ENCODE data around the gene TCF7L2. TPM values are rescaled to one million over a fixed set of nuclear protein-coding genes. Genes with fewer than 3 reads are reported as not detected.

TCF7L2 gene
- total RNA-seq, 1 experiment from 2014 or later: 45.2 TPM

GRCh38 chr10:112953174-112954159 is 3.4 kb downstream of the TCF7L2 start:
- Histone ChIP-seq H3K27ac (ENCODE audit: low read length) (peak overlapping the region; percentile 94), H3K27me3 (ENCODE audit: control insufficient read depth, insufficient read depth, low read length) (no peaks in the 10 kb centered on the region), H3K4me3 (ENCODE audit: low read depth in 2 of 2, low read length in 2 of 2) (peak overlapping the region; percentile 77 to 90), H3K9me3 (ENCODE audit: control insufficient read depth, insufficient read depth, low read depth, low read length) (no peaks in the 10 kb centered on the region), H3K36me3 (ENCODE audit: control insufficient read depth, insufficient read depth, low read length) (peaks cover 25% of the 10 kb centered on the region), H3K4me1 (ENCODE audit: control insufficient read depth, insufficient read depth, low read length) (peaks cover 50% of the 10 kb centered on the region)
- ChIA-PET CTCF (interaction anchor here (0.5 to 0.6 kb wide), 2 partner anchors 121 to 184 kb away, joined by 3 to 4 read pairs; no protein-coding TSS in a partner anchor), POLR2A (interaction anchor here (0.7 kb wide), 1 partner anchor 450 kb away, joined by 4 read pairs; no protein-coding TSS in a partner anchor)
- in situ Hi-C loops (cut with HindIII; ENCODE audit: low pct_unique_long_range_greater_than_20kb, low sequenced_read_pairs) (no loop called here), intact Hi-C loops (cut with micrococcal nuclease; ENCODE audit: unreplicated experiment) (loop anchor here (5.0 to 10.0 kb wide), 4 partner anchors 104 to 479 kb away; no protein-coding TSS in a partner anchor)
- BruUV-seq (replicated peaks): TSS peak; percentile 39
- ATAC-seq: no peak
- no peak for DNase-seq (ENCODE audit: low read depth, low spot score)
- TF ChIP-seq TCF7L2 (IDR thresholded peaks at IDR 0.05; ENCODE audit: low read depth, low read length) (no peak), CTCF (IDR thresholded peaks at IDR 0.05) (no peak), REST (IDR thresholded peaks at IDR 0.05; ENCODE audit: insufficient read depth in 1 of 2, low read depth in 2 of 2, low read length in 1 of 2) (no peak), POLR2AphosphoS5 (IDR thresholded peaks at IDR 0.05; ENCODE audit: low read depth, low read length) (no peak; the same call in 1 of the 2 replicates)

DNA sequence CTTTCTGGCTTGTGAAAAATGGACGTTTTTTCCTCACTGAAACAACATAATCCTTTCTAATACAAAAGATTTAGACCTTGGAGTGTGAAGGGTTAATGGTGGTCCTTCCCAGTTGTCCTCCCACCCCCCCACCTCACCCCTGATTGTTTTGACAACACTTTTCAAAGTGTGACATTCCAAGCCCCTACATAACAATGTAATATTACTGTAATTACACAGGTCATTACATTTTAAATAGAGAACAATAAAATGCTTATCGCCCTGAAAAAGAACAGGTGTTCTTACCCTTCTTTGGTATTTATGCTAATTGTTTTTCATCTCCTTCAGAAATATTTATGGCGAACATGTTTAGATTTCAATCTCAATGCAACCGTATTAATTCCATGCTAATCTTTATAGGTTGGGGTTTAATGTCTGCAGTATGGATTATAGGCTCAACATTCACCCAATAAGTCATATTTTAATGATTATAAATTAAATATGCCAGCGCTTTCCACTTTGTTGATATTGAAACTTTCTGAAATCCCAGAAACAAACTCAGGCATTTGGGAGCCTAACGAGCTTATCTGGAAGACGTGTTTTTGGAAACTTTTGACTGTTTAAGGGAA is 5.0 kb downstream of the TCF7L2 start:
- Histone ChIP-seq H3K4me3 (ENCODE audit: low read depth in 2 of 2, low read length in 2 of 2) (peak overlapping the region; percentile 57 to 90), H3K27me3 (ENCODE audit: control insufficient read depth, insufficient read depth, low read length) (no peaks in the 10 kb centered on the region), H3K4me1 (ENCODE audit: control insufficient read depth, insufficient read depth, low read length) (peaks cover 56% of the 10 kb centered on the region), H3K27ac (ENCODE audit: low read length) (peak overlapping the region; percentile 94), H3K36me3 (ENCODE audit: control insufficient read depth, insufficient read depth, low read length) (peaks cover 26% of the 10 kb centered on the region), H3K9me3 (ENCODE audit: control insufficient read depth, insufficient read depth, low read depth, low read length) (no peaks in the 10 kb centered on the region)
- intact Hi-C loops (cut with micrococcal nuclease; ENCODE audit: unreplicated experiment) (loop anchor here (5.0 to 10.0 kb wide), 5 partner anchors 102 to 480 kb away; no protein-coding TSS in a partner anchor), in situ Hi-C loops (cut with HindIII; ENCODE audit: low pct_unique_long_range_greater_than_20kb, low sequenced_read_pairs) (no loop called here)
- no TSS peak for BruUV-seq (replicated peaks)
- peak; percentile 88 for TF ChIP-seq TCF7L2 (IDR thresholded peaks at IDR 0.05; ENCODE audit: low read depth, low read length)
- TF ChIP-seq SIN3A (IDR thresholded peaks at IDR 0.05; ENCODE audit: borderline replicate concordance, insufficient read depth, low read depth, low read length): no peak
- POLR2A ChIA-PET: no interaction called here
- DNase-seq (ENCODE audit: low read depth, low spot score) (no peak), ATAC-seq (no peak)
- CTCF ChIA-PET: interaction anchor here (0.6 kb wide), 1 partner anchor 32 kb away, joined by 7 read pairs; no protein-coding TSS in a partner anchor
